H9 (cell line): ENCODE measurements around the gene OAS1. TPM values are rescaled to one million over a fixed set of nuclear protein-coding genes. Genes with fewer than 3 reads are reported as not detected.

Experiments used
- DNase-seq: peaks from one replicate; pipeline ENCODE4 v3.0.0-alpha.2; 2017
- H2AFZ ChIP-seq: one replicate; pipeline ENCODE4 v1.6.1; 2013; ENCODE audit warnings: mild to moderate bottlenecking, low read length, control low read depth, moderate library complexity
- H2AK5ac ChIP-seq: 2 replicates; pipeline ENCODE4 v1.6.1; 2013; ENCODE audit warnings: low read length, control low read depth, mixed read lengths; ENCODE audit not compliant: insufficient read length
- H2BK120ac ChIP-seq: one replicate; pipeline ENCODE4 v1.6.1; 2013; ENCODE audit warnings: low read depth, mild to moderate bottlenecking, low read length, control low read depth, inconsistent platforms; ENCODE audit not compliant: poor library complexity, severe bottlenecking
- H2BK12ac ChIP-seq: 2 replicates; pipeline ENCODE4 v1.6.1; 2013; ENCODE audit warnings: low read length, control low read depth, mixed read lengths, low read depth; ENCODE audit not compliant: insufficient read length
- H2BK15ac ChIP-seq: 2 replicates; pipeline ENCODE4 v1.6.1; 2013; ENCODE audit warnings: low read depth, low read length, control low read depth
- H2BK20ac ChIP-seq: one replicate; pipeline ENCODE4 v1.6.1; 2013; ENCODE audit warnings: low read depth, mild to moderate bottlenecking, low read length, control low read depth, inconsistent platforms; ENCODE audit not compliant: poor library complexity, severe bottlenecking
- H2BK5ac ChIP-seq: 2 replicates; pipeline ENCODE4 v1.6.1; 2013; ENCODE audit warnings: low read length, control low read depth, mixed read lengths; ENCODE audit not compliant: insufficient read length
- H3K14ac ChIP-seq: 2 replicates; pipeline ENCODE4 v1.6.1; 2013; ENCODE audit warnings: low read length, control low read depth; ENCODE audit not compliant: insufficient read depth
- H3K18ac ChIP-seq: 2 replicates; pipeline ENCODE4 v1.6.1; 2013; ENCODE audit warnings: low read depth, mild to moderate bottlenecking, mixed read lengths, low read length, control low read depth; ENCODE audit not compliant: insufficient read length
- H3K23ac ChIP-seq: 2 replicates; pipeline ENCODE4 v1.6.1; 2013; ENCODE audit warnings: low read length, control low read depth, mixed read lengths, low read depth; ENCODE audit not compliant: insufficient read length
- H3K23me2 ChIP-seq: 2 replicates; pipeline ENCODE4 v1.6.1; 2013; ENCODE audit warnings: low read depth, mild to moderate bottlenecking, mixed read lengths, low read length, control low read depth; ENCODE audit not compliant: insufficient read length, poor library complexity, severe bottlenecking
- H3K27ac ChIP-seq: 2 replicates; pipeline ENCODE4 v1.5.1; 2013; ENCODE audit warnings: low read length, control low read depth, mixed read lengths, low read depth; ENCODE audit not compliant: insufficient read length
- H3K27me3 ChIP-seq: 2 replicates; pipeline ENCODE4 v1.6.1; 2013; ENCODE audit warnings: low read length, control low read depth, inconsistent platforms; ENCODE audit not compliant: insufficient read depth
- H3K4ac ChIP-seq: 2 replicates; pipeline ENCODE4 v1.6.1; 2013; ENCODE audit warnings: low read depth, mild to moderate bottlenecking, control low read depth, inconsistent platforms, low read length, moderate library complexity
- H3K4me1 ChIP-seq: 2 replicates; pipeline ENCODE4 v1.6.1; 2013; ENCODE audit warnings: low read length, control low read depth, inconsistent platforms; ENCODE audit not compliant: insufficient read depth
- H3K4me2 ChIP-seq: 2 replicates; pipeline ENCODE4 v1.6.1; 2013; ENCODE audit warnings: low read length, control low read depth, mixed read lengths; ENCODE audit not compliant: insufficient read length, insufficient read depth
- H3K56ac ChIP-seq: 2 replicates; pipeline ENCODE4 v1.6.1; 2013; ENCODE audit warnings: low read depth, mild to moderate bottlenecking, mixed read lengths, low read length, control low read depth; ENCODE audit not compliant: insufficient read length
- H3K79me1 ChIP-seq: 2 replicates; pipeline ENCODE4 v1.6.1; 2013; ENCODE audit warnings: low read depth, mild to moderate bottlenecking, moderate library complexity, low read length, control low read depth, inconsistent platforms; ENCODE audit not compliant: insufficient read depth, poor library complexity, severe bottlenecking
- H3K79me2 ChIP-seq: 2 replicates; pipeline ENCODE4 v1.6.1; 2013; ENCODE audit warnings: low read length, control low read depth, inconsistent platforms; ENCODE audit not compliant: insufficient read depth
- H3K9ac ChIP-seq: 2 replicates; pipeline ENCODE4 v1.6.1; 2013; ENCODE audit warnings: low read length, control low read depth, mixed read lengths; ENCODE audit not compliant: insufficient read length; ENCODE audit errors: extremely low read depth
- H3K9me3 ChIP-seq: one replicate; pipeline ENCODE4 v1.6.1; 2013; ENCODE audit warnings: low read depth, low read length, inconsistent platforms; ENCODE audit not compliant: control insufficient read depth
- H3T11ph ChIP-seq: one replicate; pipeline ENCODE4 v1.6.1; 2013; ENCODE audit warnings: mild to moderate bottlenecking, low read length, control low read depth, inconsistent platforms
- H4K20me1 ChIP-seq: one replicate; pipeline ENCODE4 v1.6.1; 2013; ENCODE audit not compliant: control insufficient read depth, insufficient read length, insufficient read depth
- H4K5ac ChIP-seq: 2 replicates; pipeline ENCODE4 v1.6.1; 2013; ENCODE audit warnings: low read depth, mild to moderate bottlenecking, mixed read lengths, low read length, control low read depth; ENCODE audit not compliant: insufficient read length
- H4K8ac ChIP-seq: replicated peaks from 2 replicates; pipeline ENCODE4 v1.6.1; 2013; ENCODE audit warnings: low read length, control low read depth, mixed read lengths, low read depth; ENCODE audit not compliant: insufficient read length
- H4K91ac ChIP-seq: 2 replicates; pipeline ENCODE4 v1.6.1; 2013; ENCODE audit warnings: low read depth, mild to moderate bottlenecking, moderate library complexity, mixed read lengths, low read length, control low read depth; ENCODE audit not compliant: insufficient read length
- H3K27ac Mint-ChIP-seq, 3 experiments: 2 replicates in 2 of 3; 3 replicates in 1 of 3; pipeline ENCODE4 v1.8.0; 2020 to 2021; ENCODE audit warnings: mixed read lengths in 3 of 3, mild to moderate bottlenecking in 1 of 3, moderate library complexity in 1 of 3
- H3K27me3 Mint-ChIP-seq: 2 replicates; pipeline ENCODE4 v1.8.0; 2021; ENCODE audit warnings: low read depth, mild to moderate bottlenecking, moderate library complexity, mixed read lengths
- H3K36me3 Mint-ChIP-seq, 3 experiments: 2 replicates in 2 of 3; 3 replicates in 1 of 3; pipeline ENCODE4 v1.8.0; 2020 to 2021; ENCODE audit warnings: low read depth in 3 of 3, mixed read lengths in 3 of 3; ENCODE audit not compliant: insufficient read depth in 1 of 3
- H3K4me1 Mint-ChIP-seq, 2 experiments: 2 replicates each; pipeline ENCODE4 v1.8.0; 2020; ENCODE audit warnings: mixed read lengths in 2 of 2
- H3K4me3 Mint-ChIP-seq, 2 experiments: 2 replicates in 1 of 2; 3 replicates in 1 of 2; pipeline ENCODE4 v1.8.0; 2020 to 2021; ENCODE audit warnings: mild to moderate bottlenecking in 2 of 2, mixed read lengths in 2 of 2, moderate library complexity in 1 of 2
- H3K9me3 Mint-ChIP-seq, 2 experiments: 2 replicates in 1 of 2; 3 replicates in 1 of 2; pipeline ENCODE4 v1.8.0; 2020; ENCODE audit warnings: mild to moderate bottlenecking in 2 of 2, mixed read lengths in 2 of 2, moderate library complexity in 1 of 2
- WGBS: extraction: QIAGEN DNeasy Blood & Tissue Kit; methylation state at CpG from one replicate; pipeline ENCODE4 v1.1.7; 2013; ENCODE audit warnings: missing lambda C conversion rate, low lambda C conversion rate, mixed read lengths; ENCODE audit not compliant: insufficient read length; ENCODE audit errors: extremely low coverage; 5-methylcytosine and 5-hydroxymethylcytosine counted together
- total RNA-seq: library from RNA; stranded (reverse); gene quantifications from 2 replicates; pipeline ENCODE4 v1.2.1, GENCODE V29; 2021
- TF ChIP-seq, protein P1 (sequence below): fragments of 200-600 bp; sonication (generic); conservative IDR thresholded peaks from 3 replicates; pipeline ENCODE4 v1.8.0; 2021; ENCODE audit warnings: antibody characterized with exemption, mild to moderate bottlenecking

The OAS1 gene
- total RNA-seq, 1 experiment from 2014 or later = not detected

DNA sequence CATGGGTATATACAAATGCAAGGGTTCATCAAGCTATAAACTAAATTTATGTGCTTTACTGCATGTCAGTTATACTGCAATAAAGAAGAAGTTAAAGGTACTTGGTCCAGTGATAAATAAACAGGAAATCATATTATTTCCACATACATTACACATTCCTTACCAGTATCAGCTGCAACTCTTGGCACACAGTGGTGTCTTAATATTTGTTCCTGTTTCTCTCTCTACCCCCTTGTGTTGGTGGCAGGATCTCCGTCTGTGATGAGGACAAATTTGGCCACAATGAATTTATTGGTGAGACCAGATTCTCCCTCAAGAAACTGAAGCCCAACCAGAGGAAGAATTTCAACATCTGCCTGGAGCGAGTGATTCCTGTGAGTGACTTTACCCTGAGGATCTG is 19.2 kb upstream of the OAS1 start:
- Histone ChIP-seq H3K27me3 (no peaks in the 10 kb centered on the region), H3K56ac (no peak overlapping the region), H2BK12ac (no peak overlapping the region), H3K4ac (no peak overlapping the region), H4K20me1 (no peaks in the 10 kb centered on the region), H4K91ac (no peak overlapping the region), H3K9me3 (peaks cover 6% of the 10 kb centered on the region), H3K79me1 (no peaks in the 10 kb centered on the region), H2BK5ac (no peak overlapping the region), H3K23me2 (no peaks in the 10 kb centered on the region), H3T11ph (no peak overlapping the region), H2BK20ac (no peak overlapping the region), H2AFZ (no peak overlapping the region), H3K27ac (no peak overlapping the region), H4K8ac (no peak overlapping the region), H4K5ac (no peak overlapping the region), H3K23ac (no peak overlapping the region), H3K4me2 (no peak overlapping the region), H3K14ac (no peak overlapping the region), H3K9ac (no peak overlapping the region), H3K18ac (no peak overlapping the region), H2AK5ac (no peak overlapping the region), H3K4me1 (no peaks in the 10 kb centered on the region), H2BK15ac (no peak overlapping the region), H2BK120ac (no peak overlapping the region), H3K79me2 (no peaks in the 10 kb centered on the region)
- peaks cover 7 to 17% of the 10 kb centered on the region in 2 experiments for H3K9me3 Mint-ChIP-seq
- no peak for DNase-seq
- WGBS = no CpG with 5 or more reads among the region's 2 CpGs
- peaks cover 16% of the 10 kb centered on the region for H3K27me3 Mint-ChIP-seq
- no peaks in the 10 kb centered on the region for H3K4me1 Mint-ChIP-seq
- TF ChIP-seq, protein P1, sequence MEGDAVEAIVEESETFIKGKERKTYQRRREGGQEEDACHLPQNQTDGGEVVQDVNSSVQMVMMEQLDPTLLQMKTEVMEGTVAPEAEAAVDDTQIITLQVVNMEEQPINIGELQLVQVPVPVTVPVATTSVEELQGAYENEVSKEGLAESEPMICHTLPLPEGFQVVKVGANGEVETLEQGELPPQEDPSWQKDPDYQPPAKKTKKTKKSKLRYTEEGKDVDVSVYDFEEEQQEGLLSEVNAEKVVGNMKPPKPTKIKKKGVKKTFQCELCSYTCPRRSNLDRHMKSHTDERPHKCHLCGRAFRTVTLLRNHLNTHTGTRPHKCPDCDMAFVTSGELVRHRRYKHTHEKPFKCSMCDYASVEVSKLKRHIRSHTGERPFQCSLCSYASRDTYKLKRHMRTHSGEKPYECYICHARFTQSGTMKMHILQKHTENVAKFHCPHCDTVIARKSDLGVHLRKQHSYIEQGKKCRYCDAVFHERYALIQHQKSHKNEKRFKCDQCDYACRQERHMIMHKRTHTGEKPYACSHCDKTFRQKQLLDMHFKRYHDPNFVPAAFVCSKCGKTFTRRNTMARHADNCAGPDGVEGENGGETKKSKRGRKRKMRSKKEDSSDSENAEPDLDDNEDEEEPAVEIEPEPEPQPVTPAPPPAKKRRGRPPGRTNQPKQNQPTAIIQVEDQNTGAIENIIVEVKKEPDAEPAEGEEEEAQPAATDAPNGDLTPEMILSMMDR = no peak
- H3K27ac Mint-ChIP-seq = no peak overlapping the region
- H3K36me3 Mint-ChIP-seq = peaks cover 0 to 6% (median 2%) of the 10 kb centered on the region in 3 experiments; a peak in 1 of 7 replicates
- no peak overlapping the region for H3K4me3 Mint-ChIP-seq
